DND-41 (cell line): ENCODE results near the gene ARSB.

Experiments used
- ATAC-seq: fragments of 200-7000 bp; cut with Tn5 transposase; 3 replicates; pipeline ENCODE4 v1.9.1; 2021; ENCODE audit warnings: low read depth; ENCODE audit not compliant: insufficient read depth
- DNase-seq: peaks from one replicate; pipeline ENCODE4 v3.0.0-alpha.2; 2020
- H2AFZ ChIP-seq: 2 replicates; pipeline ENCODE4 v1.6.0; 2012; ENCODE audit warnings: low read depth, low read length
- H3K27ac ChIP-seq: 2 replicates; pipeline ENCODE4 v1.5.1; 2012; ENCODE audit warnings: low read length, inconsistent platforms
- H3K27me3 ChIP-seq: fragments of 200-600 bp; sonication (generic); 2 replicates; pipeline ENCODE4 v1.6.0; 2012; ENCODE audit warnings: low read length, mild to moderate bottlenecking, inconsistent platforms; ENCODE audit not compliant: insufficient read depth, poor library complexity
- H3K36me3 ChIP-seq: 2 replicates; pipeline ENCODE4 v1.5.1; 2012; ENCODE audit warnings: low read length, inconsistent platforms; ENCODE audit not compliant: insufficient read depth
- H3K4me1 ChIP-seq: 2 replicates; pipeline ENCODE4 v1.5.1; 2012; ENCODE audit warnings: mild to moderate bottlenecking, low read length; ENCODE audit not compliant: insufficient read depth
- H3K4me2 ChIP-seq: 2 replicates; pipeline ENCODE4 v1.6.0; 2012; ENCODE audit warnings: mild to moderate bottlenecking, moderate library complexity, low read length, inconsistent platforms; ENCODE audit not compliant: insufficient read depth
- H3K4me3 ChIP-seq, 2 experiments: fragments of 200-600 bp in 1 of 2; shearing (Covaris generic) in 1 of 2; 2 replicates each; pipeline ENCODE4 v1.5.1; 2012 to 2016; ENCODE audit warnings: inconsistent platforms in 2 of 2, low read length in 2 of 2, mild to moderate bottlenecking in 2 of 2, low read depth in 1 of 2, moderate library complexity in 1 of 2
- H3K79me2 ChIP-seq: 2 replicates; pipeline ENCODE4 v1.6.0; 2012; ENCODE audit warnings: low read length, inconsistent platforms; ENCODE audit not compliant: insufficient read depth
- H3K9ac ChIP-seq: 2 replicates; pipeline ENCODE4 v1.6.0; 2012; ENCODE audit warnings: low read depth, mild to moderate bottlenecking, inconsistent platforms, low read length, moderate library complexity
- H3K9me3 ChIP-seq: 2 replicates; pipeline ENCODE4 v1.5.1; 2012; ENCODE audit warnings: low read length, moderate library complexity, mild to moderate bottlenecking, inconsistent platforms; ENCODE audit not compliant: insufficient read depth, severe bottlenecking
- H4K20me1 ChIP-seq: 2 replicates; pipeline ENCODE4 v1.6.0; 2012; ENCODE audit warnings: low read length; ENCODE audit not compliant: insufficient read depth
- EZH2 ChIP-seq: IDR thresholded peaks from 3 replicates; pipeline ENCODE4 v1.6.1; 2012; ENCODE audit warnings: borderline replicate concordance, low read depth, mild to moderate bottlenecking, moderate library complexity, low read length, inconsistent platforms; ENCODE audit not compliant: severe bottlenecking
- TF ChIP-seq, protein P1 (sequence below): IDR thresholded peaks from 2 replicates; pipeline ENCODE4 v1.5.1; 2012; ENCODE audit warnings: borderline replicate concordance, low read length, moderate library complexity, mild to moderate bottlenecking; ENCODE audit not compliant: poor library complexity, severe bottlenecking; ENCODE audit errors: extremely low read depth

ARSB gene

GRCh38 chr5:78771260-78772205 is 213.6 kb downstream of the ARSB start:
- DNase-seq = peak; percentile 35
- Histone ChIP-seq H3K9me3 (no peaks in the 10 kb centered on the region), H3K27ac (peak overlapping the region; percentile 34; the same call in 1 of the 2 replicates), H3K9ac (no peak overlapping the region), H4K20me1 (no peaks in the 10 kb centered on the region), H2AFZ (peak overlapping the region; percentile 48), H3K4me2 (no peak overlapping the region), H3K36me3 (no peaks in the 10 kb centered on the region), H3K27me3 (no peaks in the 10 kb centered on the region), H3K79me2 (no peaks in the 10 kb centered on the region), H3K4me1 (peaks cover 12% of the 10 kb centered on the region; the same call in 1 of the 2 replicates), H3K4me3 (no peak overlapping the region)
- ATAC-seq = peak; percentile 88
- TF ChIP-seq EZH2 = no peak
- TF ChIP-seq, protein P1, sequence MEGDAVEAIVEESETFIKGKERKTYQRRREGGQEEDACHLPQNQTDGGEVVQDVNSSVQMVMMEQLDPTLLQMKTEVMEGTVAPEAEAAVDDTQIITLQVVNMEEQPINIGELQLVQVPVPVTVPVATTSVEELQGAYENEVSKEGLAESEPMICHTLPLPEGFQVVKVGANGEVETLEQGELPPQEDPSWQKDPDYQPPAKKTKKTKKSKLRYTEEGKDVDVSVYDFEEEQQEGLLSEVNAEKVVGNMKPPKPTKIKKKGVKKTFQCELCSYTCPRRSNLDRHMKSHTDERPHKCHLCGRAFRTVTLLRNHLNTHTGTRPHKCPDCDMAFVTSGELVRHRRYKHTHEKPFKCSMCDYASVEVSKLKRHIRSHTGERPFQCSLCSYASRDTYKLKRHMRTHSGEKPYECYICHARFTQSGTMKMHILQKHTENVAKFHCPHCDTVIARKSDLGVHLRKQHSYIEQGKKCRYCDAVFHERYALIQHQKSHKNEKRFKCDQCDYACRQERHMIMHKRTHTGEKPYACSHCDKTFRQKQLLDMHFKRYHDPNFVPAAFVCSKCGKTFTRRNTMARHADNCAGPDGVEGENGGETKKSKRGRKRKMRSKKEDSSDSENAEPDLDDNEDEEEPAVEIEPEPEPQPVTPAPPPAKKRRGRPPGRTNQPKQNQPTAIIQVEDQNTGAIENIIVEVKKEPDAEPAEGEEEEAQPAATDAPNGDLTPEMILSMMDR = no peak

GRCh38 chr5:78768781-78769380 is 216.2 kb downstream of the ARSB start:
- no peak overlapping the region for H3K4me2 ChIP-seq
- no peak overlapping the region for H3K4me3 ChIP-seq
- no peak overlapping the region for H3K9ac ChIP-seq
- H3K27ac ChIP-seq = no peak overlapping the region
- no peaks in the 10 kb centered on the region for H3K27me3 ChIP-seq
- no peaks in the 10 kb centered on the region for H3K79me2 ChIP-seq
- TF ChIP-seq, protein P1 = no peak
- DNase-seq (no peak), ATAC-seq (no peak)
- H3K9me3 ChIP-seq = no peaks in the 10 kb centered on the region
- no peaks in the 10 kb centered on the region for H4K20me1 ChIP-seq
- H3K36me3 ChIP-seq = no peaks in the 10 kb centered on the region
- peaks cover 12% of the 10 kb centered on the region; the same call in 1 of the 2 replicates for H3K4me1 ChIP-seq
- no peak overlapping the region for H2AFZ ChIP-seq

DNA sequence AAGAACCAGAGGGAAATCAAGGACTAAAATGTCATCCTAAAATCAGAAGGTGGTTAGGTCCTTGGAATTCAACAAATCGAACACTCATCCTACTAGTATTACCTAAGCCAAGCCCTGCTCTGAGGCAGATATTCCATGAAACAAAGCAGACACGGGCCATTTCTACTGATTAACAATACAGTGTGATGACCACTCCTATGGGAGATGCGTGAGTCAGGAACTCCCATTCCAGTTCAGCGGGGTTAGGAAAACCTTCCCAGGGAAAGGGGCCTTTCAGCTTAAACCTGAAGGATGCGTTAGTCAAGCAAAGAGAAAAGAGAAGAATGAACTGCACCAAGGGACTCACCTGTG is 218.7 kb downstream of the ARSB start:
- H3K4me1 ChIP-seq = peaks cover 1% of the 10 kb centered on the region; the same call in 1 of the 2 replicates
- no peak for ATAC-seq

More for the DNA sequence above, 218.7 kb downstream of the ARSB start:
- no peaks in the 10 kb centered on the region for H3K27me3 ChIP-seq
- no peaks in the 10 kb centered on the region for H3K9me3 ChIP-seq
- H3K4me2 ChIP-seq = no peak overlapping the region
- no peak for DNase-seq
- TF ChIP-seq, protein P1 = no peak
- TF ChIP-seq EZH2 = no peak
- H3K27ac ChIP-seq = no peak overlapping the region
- H3K9ac ChIP-seq = no peak overlapping the region
- H3K36me3 ChIP-seq = no peaks in the 10 kb centered on the region
- no peak overlapping the region for H2AFZ ChIP-seq
- no peaks in the 10 kb centered on the region for H3K79me2 ChIP-seq
- no peak overlapping the region for H3K4me3 ChIP-seq
- no peaks in the 10 kb centered on the region for H4K20me1 ChIP-seq
